GM12878 (cell line): ENCODE data around the gene OSM. TPM values are rescaled to one million over a fixed set of nuclear protein-coding genes. Genes with fewer than 3 reads are reported as not detected.

Source experiments
- BACH1 ChIP-seq: fragments of 450-650 bp; IDR thresholded peaks from 2 replicates; pipeline ENCODE4 v1.6.1; 2017; ENCODE audit warnings: mild to moderate bottlenecking, borderline replicate concordance
- CHD2 ChIP-seq: IDR thresholded peaks from 2 replicates; pipeline ENCODE4 v1.6.1; 2011; ENCODE audit warnings: low read depth, low read length, improper control_type of control experiment, borderline replicate concordance
- DPF2 ChIP-seq: fragments of 450-650 bp; IDR thresholded peaks from 2 replicates; pipeline ENCODE4 v1.6.1; 2017; ENCODE audit warnings: mild to moderate bottlenecking
- E2F4 ChIP-seq: IDR thresholded peaks from 2 replicates; pipeline ENCODE4 v1.6.1; 2012; ENCODE audit warnings: low read depth, low read length, improper control_type of control experiment
- EP300 ChIP-seq, 2 experiments: fragments of 150-350 bp in 1 of 2; IDR thresholded peaks; 2 replicates each; pipeline ENCODE4 v1.6.1; 2011 to 2012; ENCODE audit warnings: low read depth in 2 of 2, low read length in 2 of 2, borderline replicate concordance in 1 of 2, improper control_type of control experiment in 1 of 2, inconsistent platforms in 1 of 2; ENCODE audit not compliant: control insufficient read depth in 1 of 2
- FOXM1 ChIP-seq: IDR thresholded peaks from 2 replicates; pipeline ENCODE4 v1.6.1; 2012; ENCODE audit warnings: low read depth, mild to moderate bottlenecking, inconsistent platforms, low read length, moderate library complexity
- IKZF1 ChIP-seq: fragments of 450-650 bp; conservative IDR thresholded peaks from 2 replicates; pipeline ENCODE4 v1.6.1; 2017; ENCODE audit warnings: antibody characterized with exemption, mild to moderate bottlenecking
- IRF4 ChIP-seq: IDR thresholded peaks from 2 replicates; pipeline ENCODE4 v1.6.1; 2011; ENCODE audit warnings: low read depth, low read length
- KDM1A ChIP-seq: fragments of 200-600 bp; sonication (generic); IDR thresholded peaks from 2 replicates; pipeline ENCODE4 v1.6.1; 2016; ENCODE audit warnings: borderline replicate concordance
- MYC ChIP-seq: IDR thresholded peaks from 2 replicates; pipeline ENCODE4 v1.6.1; 2011; ENCODE audit warnings: mild to moderate bottlenecking, low read length, moderate library complexity, inconsistent platforms; ENCODE audit not compliant: insufficient read depth, insufficient replicate concordance, insufficient read length, severe bottlenecking
- NFYB ChIP-seq: IDR thresholded peaks from 2 replicates; pipeline ENCODE4 v1.6.1; 2011; ENCODE audit warnings: low read depth, mild to moderate bottlenecking, low read length, improper control_type of control experiment, moderate library complexity; ENCODE audit not compliant: insufficient read depth
- NKRF ChIP-seq: fragments of 450-650 bp; conservative IDR thresholded peaks from 2 replicates; pipeline ENCODE4 v1.6.1; 2017; ENCODE audit warnings: mild to moderate bottlenecking, moderate library complexity
- NR2F1 ChIP-seq: fragments of 450-650 bp; conservative IDR thresholded peaks from 2 replicates; pipeline ENCODE4 v1.6.1; 2017; ENCODE audit warnings: mild to moderate bottlenecking
- SMC3 ChIP-seq: IDR thresholded peaks from 2 replicates; pipeline ENCODE4 v1.6.1; 2011; ENCODE audit warnings: low read length, improper control_type of control experiment, borderline replicate concordance
- SP1 ChIP-seq: IDR thresholded peaks from one replicate; pipeline ENCODE4 v1.6.1; 2011; ENCODE audit warnings: low read depth, low read length
- SUZ12 ChIP-seq: fragments of 200-600 bp; sonication (generic); IDR thresholded peaks from one replicate; pipeline ENCODE4 v1.6.1; 2018; ENCODE audit warnings: antibody characterized with exemption, mild to moderate bottlenecking; ENCODE audit not compliant: unreplicated experiment
- TCF3 ChIP-seq: IDR thresholded peaks from 2 replicates; pipeline ENCODE4 v1.6.1; 2012; ENCODE audit warnings: low read depth, mild to moderate bottlenecking, low read length, borderline replicate concordance; ENCODE audit not compliant: insufficient read depth
- ZNF207 ChIP-seq: fragments of 450-650 bp; IDR thresholded peaks from 2 replicates; pipeline ENCODE4 v1.6.1; 2014; ENCODE audit warnings: antibody characterized with exemption, mild to moderate bottlenecking, borderline replicate concordance
- ZNF384 ChIP-seq: IDR thresholded peaks from 2 replicates; pipeline ENCODE4 v1.6.1; 2012; ENCODE audit warnings: low read depth, mild to moderate bottlenecking, low read length, improper control_type of control experiment, borderline replicate concordance
- ZSCAN29 ChIP-seq: fragments of 450-650 bp; IDR thresholded peaks from 2 replicates; pipeline ENCODE4 v1.6.1; 2017; ENCODE audit warnings: mild to moderate bottlenecking, moderate library complexity
- polyA plus RNA-seq, 11 experiments: library from polyadenylated mRNA; depleted of rRNA in 4 of 11; unstranded in 6 of 11; stranded (reverse) in 5 of 11; fragments of >200 nt; fragmentation: Nextera tagmentation in 4 of 11; fragmentation: Illumina TruSeq in 1 of 11; extraction: Ambion mirVana in 4 of 11; extraction: Trizol in 1 of 11; gene quantifications; 1 replicate in 1 of 11; 2 replicates in 10 of 11; pipeline versions ENCODE4 v1.2.1 to v1.2.3, GENCODE V29; 2011 to 2016; ENCODE audit warnings: inconsistent platforms in 2 of 11, missing spikeins in 2 of 11, low read depth in 1 of 11
- total RNA-seq, 4 experiments: library from RNA; depleted of rRNA in 3 of 4; stranded (reverse); fragments of >200 nt in 3 of 4; fragmentation: Illumina TruSeq in 1 of 4; extraction: Trizol in 1 of 4; gene quantifications; 2 replicates each; pipeline versions ENCODE4 v1.2.1 to v1.2.3, GENCODE V29; 2013 to 2021
- TF ChIP-seq, protein P1 (sequence below): IDR thresholded peaks from 2 replicates; pipeline ENCODE4 v1.6.1; 2011; ENCODE audit warnings: borderline replicate concordance, low read depth, mild to moderate bottlenecking, moderate library complexity, low read length; ENCODE audit not compliant: insufficient read depth, poor library complexity, severe bottlenecking
- TF ChIP-seq, protein P2 (sequence below): fragments of 450-650 bp; IDR thresholded peaks from 2 replicates; pipeline ENCODE4 v1.6.1; 2018; ENCODE audit warnings: borderline replicate concordance, mild to moderate bottlenecking; ENCODE audit not compliant: partially characterized antibody

The OSM gene
- total and polyA plus RNA-seq, 10 of the 15 experiments (the other 5 are each of a cell fraction or from before 2014, with no cell fraction given) = 0.06 to 1.4 (median 0.59) TPM

DNA sequence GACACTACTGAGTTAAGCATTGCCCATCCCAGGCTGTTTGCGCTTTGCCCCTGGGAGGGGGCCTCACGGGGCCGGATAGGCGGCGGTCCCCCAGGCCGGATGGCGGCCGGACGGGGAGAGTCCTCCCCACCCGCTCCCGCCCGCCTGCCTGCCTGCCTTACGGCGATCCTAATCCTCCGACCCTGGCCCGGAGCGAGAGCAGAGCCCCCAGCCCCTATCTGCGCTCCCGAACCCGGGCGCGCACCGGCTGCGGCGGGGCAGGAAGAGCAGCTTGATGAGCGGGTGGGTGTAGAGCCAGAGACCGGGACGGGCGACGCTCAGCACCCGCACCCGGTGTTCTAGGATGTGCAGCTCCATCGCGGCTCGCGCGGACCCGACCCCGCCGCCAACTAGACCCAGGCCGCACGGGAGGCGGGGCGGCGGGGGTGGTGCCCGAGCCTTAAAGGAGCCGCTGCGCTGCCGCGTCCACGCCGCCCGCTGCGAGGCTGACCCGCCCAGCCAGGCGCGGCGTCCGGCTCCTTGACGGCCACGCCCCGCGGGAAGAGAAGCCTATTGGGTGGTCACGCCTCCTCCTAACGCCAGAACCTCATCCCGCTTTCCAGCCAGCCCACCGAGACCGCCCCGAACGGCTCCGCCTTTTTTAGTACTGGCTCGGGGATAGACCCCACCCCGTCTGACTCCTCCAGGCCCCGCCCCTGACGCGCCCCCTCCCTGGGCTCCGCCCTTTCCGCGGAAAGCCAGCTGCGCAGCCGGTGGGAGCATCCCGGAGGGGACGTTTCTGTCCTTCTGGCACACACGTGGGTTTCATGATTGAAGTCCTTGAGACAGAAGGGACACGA lies 22.7 kb upstream of the OSM start, which contains the start of gene CASTOR1 (continued):
- no peak for TF ChIP-seq ZNF384
- TF ChIP-seq E2F4 = no peak
- TF ChIP-seq, protein P1, sequence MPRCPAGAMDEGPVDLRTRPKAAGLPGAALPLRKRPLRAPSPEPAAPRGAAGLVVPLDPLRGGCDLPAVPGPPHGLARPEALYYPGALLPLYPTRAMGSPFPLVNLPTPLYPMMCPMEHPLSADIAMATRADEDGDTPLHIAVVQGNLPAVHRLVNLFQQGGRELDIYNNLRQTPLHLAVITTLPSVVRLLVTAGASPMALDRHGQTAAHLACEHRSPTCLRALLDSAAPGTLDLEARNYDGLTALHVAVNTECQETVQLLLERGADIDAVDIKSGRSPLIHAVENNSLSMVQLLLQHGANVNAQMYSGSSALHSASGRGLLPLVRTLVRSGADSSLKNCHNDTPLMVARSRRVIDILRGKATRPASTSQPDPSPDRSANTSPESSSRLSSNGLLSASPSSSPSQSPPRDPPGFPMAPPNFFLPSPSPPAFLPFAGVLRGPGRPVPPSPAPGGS = peak; percentile 68
- peak; percentile 68 for TF ChIP-seq IKZF1
- peak; percentile 51; the same call in 1 of the 2 replicates for TF ChIP-seq NFYB
- TF ChIP-seq KDM1A = no peak
- no peak for TF ChIP-seq MYC
- TF ChIP-seq SMC3 = no peak
- no peak for TF ChIP-seq FOXM1
- peak; percentile 21; the same call in 1 of the 2 replicates for TF ChIP-seq TCF3
- TF ChIP-seq ZNF207 = 0 out of 2 replicates have a peak, but pooled peaks have one; percentile 35
- TF ChIP-seq EP300 (IDR thresholded peaks at IDR 0.05; ENCODE audit: borderline replicate concordance in 1 of 2, control insufficient read depth in 1 of 2, low read depth in 2 of 2, low read length in 2 of 2) = no peak
- 0 out of 2 replicates have a peak, but pooled peaks have one; percentile 26 for TF ChIP-seq NR2F1
- TF ChIP-seq BACH1 = peak; percentile 56
- TF ChIP-seq SUZ12 = no peak
- no peak for TF ChIP-seq IRF4
- TF ChIP-seq NKRF = peak; percentile 81
- TF ChIP-seq, protein P2, sequence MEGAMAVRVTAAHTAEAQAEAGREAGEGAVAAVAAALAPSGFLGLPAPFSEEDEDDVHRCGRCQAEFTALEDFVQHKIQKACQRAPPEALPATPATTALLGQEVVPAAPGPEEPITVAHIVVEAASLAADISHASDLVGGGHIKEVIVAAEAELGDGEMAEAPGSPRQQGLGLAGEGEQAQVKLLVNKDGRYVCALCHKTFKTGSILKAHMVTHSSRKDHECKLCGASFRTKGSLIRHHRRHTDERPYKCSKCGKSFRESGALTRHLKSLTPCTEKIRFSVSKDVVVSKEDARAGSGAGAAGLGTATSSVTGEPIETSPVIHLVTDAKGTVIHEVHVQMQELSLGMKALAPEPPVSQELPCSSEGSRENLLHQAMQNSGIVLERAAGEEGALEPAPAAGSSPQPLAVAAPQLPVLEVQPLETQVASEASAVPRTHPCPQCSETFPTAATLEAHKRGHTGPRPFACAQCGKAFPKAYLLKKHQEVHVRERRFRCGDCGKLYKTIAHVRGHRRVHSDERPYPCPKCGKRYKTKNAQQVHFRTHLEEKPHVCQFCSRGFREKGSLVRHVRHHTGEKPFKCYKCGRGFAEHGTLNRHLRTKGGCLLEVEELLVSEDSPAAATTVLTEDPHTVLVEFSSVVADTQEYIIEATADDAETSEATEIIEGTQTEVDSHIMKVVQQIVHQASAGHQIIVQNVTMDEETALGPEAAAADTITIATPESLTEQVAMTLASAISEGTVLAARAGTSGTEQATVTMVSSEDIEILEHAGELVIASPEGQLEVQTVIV = no peak
- peak; percentile 72 for TF ChIP-seq SP1
- peak; percentile 52; the same call in 1 of the 2 replicates for TF ChIP-seq DPF2
- TF ChIP-seq ZSCAN29 = peak; percentile 90
- TF ChIP-seq CHD2 = peak; percentile 50; the same call in 1 of the 2 replicates
